HepG2 (cell line): ENCODE data around the gene SIGMAR1.

ENCODE experiments used
- EP300 ChIP-seq, 3 experiments: sonication (generic) in 1 of 3; formaldehyde crosslinking in 1 of 3; IDR thresholded peaks; 2 replicates each; pipeline versions ENCODE4 v1.5.1 to v1.6.1; 2011 to 2020; ENCODE audit warnings: low read depth in 2 of 3, low read length in 2 of 3, borderline replicate concordance in 1 of 3, improper control_type of control experiment in 1 of 3, mild to moderate bottlenecking in 1 of 3, missing genetic modification reagents in 1 of 3, moderate library complexity in 1 of 3
- HIVEP1 ChIP-seq: sonication (generic); formaldehyde crosslinking; IDR thresholded peaks from 2 replicates; pipeline ENCODE4 v1.4.0; 2020; ENCODE audit warnings: mild to moderate bottlenecking, missing genetic modification reagents
- MAFK ChIP-seq, 2 experiments: IDR thresholded peaks in 1 of 2; conservative IDR thresholded peaks in 1 of 2; 2 replicates each; pipeline ENCODE4 v1.6.1; 2011; ENCODE audit warnings: improper control_type of control experiment in 2 of 2, low read length in 2 of 2
- RAD51 ChIP-seq: fragments of 450-650 bp; IDR thresholded peaks from 2 replicates; pipeline ENCODE4 v1.6.1; 2016; ENCODE audit warnings: borderline replicate concordance
- ZKSCAN1 ChIP-seq: fragments of 150-350 bp; IDR thresholded peaks from 2 replicates; pipeline ENCODE4 v1.6.1; 2014; ENCODE audit warnings: low read length
- ZNF124 ChIP-seq: sonication (generic); formaldehyde crosslinking; IDR thresholded peaks from 2 replicates; pipeline ENCODE4 v1.4.0; 2020; ENCODE audit warnings: missing genetic modification reagents
- ZNF136 ChIP-seq: sonication (generic); formaldehyde crosslinking; IDR thresholded peaks from 2 replicates; pipeline ENCODE4 v1.8.1; 2022; ENCODE audit warnings: low read depth, mild to moderate bottlenecking, moderate library complexity, missing genetic modification reagents
- ZNF468 ChIP-seq: sonication (generic); formaldehyde crosslinking; IDR thresholded peaks from 2 replicates; pipeline ENCODE4 v1.8.0; 2022; ENCODE audit warnings: mild to moderate bottlenecking, moderate library complexity, missing genetic modification reagents
- ZNF776 ChIP-seq: sonication (generic); formaldehyde crosslinking; IDR thresholded peaks from 2 replicates; pipeline ENCODE4 v1.4.0; 2020; ENCODE audit warnings: mild to moderate bottlenecking, missing genetic modification reagents
- ZSCAN21 ChIP-seq: sonication (generic); formaldehyde crosslinking; IDR thresholded peaks from 2 replicates; pipeline ENCODE4 v1.8.0; 2022; ENCODE audit warnings: mild to moderate bottlenecking, missing genetic modification reagents, moderate library complexity, borderline replicate concordance

- TF ChIP-seq ZNF776 (CRISPR knock-in tag) = no peak
- TF ChIP-seq HIVEP1 (CRISPR knock-in tag) = no peak
- no peak for TF ChIP-seq ZSCAN21 (CRISPR knock-in tag)
- no peak for TF ChIP-seq RAD51
- no peak for TF ChIP-seq MAFK (conservative IDR thresholded peaks at IDR 0.05 in 1 of 2, IDR thresholded peaks at IDR 0.05 in 1 of 2; ENCODE audit: low read length in 2 of 2)
- TF ChIP-seq ZNF124 (CRISPR knock-in tag) = no peak
- no peak for TF ChIP-seq ZNF468 (CRISPR knock-in tag)
- TF ChIP-seq EP300 (IDR thresholded peaks at IDR 0.05; ENCODE audit: low read depth in 2 of 2, low read length in 2 of 2) = no peak
- no peak for TF ChIP-seq EP300 (CRISPR knock-in tag; IDR thresholded peaks at IDR 0.05; ENCODE audit: borderline replicate concordance)
- TF ChIP-seq ZNF136 = no peak
- TF ChIP-seq ZKSCAN1 = no peak
Observed at GRCh38 chr9:34599546-34599945, 38.0 kb downstream of the SIGMAR1 start.
